Liver (tissue), 9 donors: ENCODE results near the gene SMARCE1. TPM values are rescaled to one million over a fixed set of nuclear protein-coding genes. Genes with fewer than 3 reads are reported as not detected.
"Not testable (repeated sequence)": the region's sequence is repeated elsewhere in the genome, so short reads cannot be mapped to it uniquely, and the experiment has no call there.

Source experiments
- DNase-seq: peaks from one replicate; pipeline ENCODE4 v3.0.0-alpha.2; 2017; ENCODE audit warnings: low spot score
- H3K27ac ChIP-seq, 2 donors: one replicate each; pipeline ENCODE4 v1.7.0; 2013; ENCODE audit warnings: inconsistent platforms in 2 of 2, low read length in 2 of 2, control low read depth in 1 of 2, low read depth in 1 of 2, mild to moderate bottlenecking in 1 of 2
- H3K27me3 ChIP-seq, 4 donors: one replicate each; pipeline versions ENCODE4 v1.6.1 to v1.7.0; 2013; ENCODE audit warnings: low read length in 3 of 4, inconsistent platforms in 1 of 4, mild to moderate bottlenecking in 1 of 4, moderate library complexity in 1 of 4; ENCODE audit not compliant: control insufficient read depth in 4 of 4, insufficient read depth in 4 of 4
- H3K36me3 ChIP-seq, 4 donors: one replicate each; pipeline versions ENCODE4 v1.6.1 to v1.7.0; 2013; ENCODE audit warnings: low read length in 3 of 4, mild to moderate bottlenecking in 3 of 4, low read depth in 1 of 4, moderate library complexity in 1 of 4; ENCODE audit not compliant: control insufficient read depth in 4 of 4, insufficient read depth in 3 of 4
- H3K4me1 ChIP-seq, 4 donors: one replicate each; pipeline versions ENCODE4 v1.6.1 to v1.7.0; 2013; ENCODE audit warnings: low read length in 3 of 4, mild to moderate bottlenecking in 3 of 4, moderate library complexity in 1 of 4; ENCODE audit not compliant: control insufficient read depth in 4 of 4, insufficient read depth in 4 of 4
- H3K4me3 ChIP-seq, 3 donors: one replicate each; pipeline versions ENCODE4 v1.6.1 to v1.7.0; 2013; ENCODE audit warnings: low read length in 3 of 3, control low read depth in 1 of 3, low read depth in 1 of 3, mild to moderate bottlenecking in 1 of 3
- H3K9ac ChIP-seq, 2 donors: one replicate each; pipeline ENCODE4 v1.7.0; 2013; ENCODE audit warnings: low read length in 2 of 2, mild to moderate bottlenecking in 2 of 2, moderate library complexity in 2 of 2, control low read depth in 1 of 2, low read depth in 1 of 2
- H3K9me3 ChIP-seq, 4 donors: one replicate each; pipeline versions ENCODE4 v1.6.1 to v1.7.0; 2013; ENCODE audit warnings: low read length in 3 of 4; ENCODE audit not compliant: control insufficient read depth in 4 of 4
- ATF3 ChIP-seq: IDR thresholded peaks from 2 replicates; pipeline ENCODE4 v1.6.1; 2016; ENCODE audit warnings: antibody characterized with exemption
- CTCF ChIP-seq: fragments of 150-350 bp; IDR thresholded peaks from 2 replicates; pipeline ENCODE4 v1.5.1; 2017; ENCODE audit warnings: improper control_type of control experiment, low read depth, low read length; ENCODE audit not compliant: missing input control
- EGR1 ChIP-seq, 2 donors: IDR thresholded peaks; 2 replicates each; pipeline ENCODE4 v1.6.1; 2016 to 2018; ENCODE audit warnings: antibody characterized with exemption in 2 of 2, low read depth in 2 of 2
- FOXA1 ChIP-seq: IDR thresholded peaks from 2 replicates; pipeline ENCODE4 v1.6.1; 2016; ENCODE audit warnings: antibody characterized with exemption
- FOXA2 ChIP-seq: IDR thresholded peaks from 2 replicates; pipeline ENCODE4 v1.6.1; 2016; ENCODE audit warnings: antibody characterized with exemption
- GABPA ChIP-seq, 2 donors: IDR thresholded peaks in 1 of 2; conservative IDR thresholded peaks in 1 of 2; 2 replicates each; pipeline ENCODE4 v1.6.1; 2016; ENCODE audit warnings: antibody characterized with exemption in 2 of 2, mild to moderate bottlenecking in 1 of 2, moderate library complexity in 1 of 2
- HNF4A ChIP-seq, 2 donors: conservative IDR thresholded peaks; 2 replicates each; pipeline ENCODE4 v1.6.1; 2016; ENCODE audit warnings: antibody characterized with exemption in 2 of 2, mild to moderate bottlenecking in 2 of 2
- HNF4G ChIP-seq: IDR thresholded peaks from 2 replicates; pipeline ENCODE4 v1.6.1; 2016; ENCODE audit warnings: antibody characterized with exemption
- JUND ChIP-seq, 2 donors: IDR thresholded peaks; 2 replicates each; pipeline ENCODE4 v1.6.1; 2016; ENCODE audit warnings: antibody characterized with exemption in 2 of 2
- MAX ChIP-seq: IDR thresholded peaks from 2 replicates; pipeline ENCODE4 v1.6.1; 2016; ENCODE audit warnings: antibody characterized with exemption
- NR2F2 ChIP-seq: IDR thresholded peaks from 2 replicates; pipeline ENCODE4 v1.6.1; 2016; ENCODE audit warnings: antibody characterized with exemption
- RAD21 ChIP-seq, 2 donors: IDR thresholded peaks; 2 replicates each; pipeline ENCODE4 v1.6.1; 2016; ENCODE audit warnings: antibody characterized with exemption in 2 of 2, mild to moderate bottlenecking in 2 of 2
- REST ChIP-seq: IDR thresholded peaks from 2 replicates; pipeline ENCODE4 v1.6.1; 2016; ENCODE audit warnings: antibody characterized with exemption, mild to moderate bottlenecking
- RXRA ChIP-seq, 2 donors: IDR thresholded peaks; 2 replicates each; pipeline ENCODE4 v1.6.1; 2017 to 2018; ENCODE audit warnings: antibody characterized with exemption in 2 of 2, mild to moderate bottlenecking in 1 of 2
- TAF1 ChIP-seq: conservative IDR thresholded peaks from 2 replicates; pipeline ENCODE4 v1.6.1; 2016; ENCODE audit warnings: antibody characterized with exemption, mild to moderate bottlenecking
- YY1 ChIP-seq: IDR thresholded peaks from 2 replicates; pipeline ENCODE4 v1.6.1; 2016; ENCODE audit warnings: antibody characterized with exemption, mild to moderate bottlenecking
- ZBTB33 ChIP-seq: IDR thresholded peaks from 2 replicates; pipeline ENCODE4 v1.6.1; 2016; ENCODE audit warnings: antibody characterized with exemption
- WGBS: extraction: QIAGEN DNeasy Blood & Tissue Kit; methylation state at CpG from one replicate; pipeline ENCODE4 v1.1.7; 2013; 5-methylcytosine and 5-hydroxymethylcytosine counted together
- polyA plus RNA-seq, 2 donors: library from polyadenylated mRNA; stranded (reverse) in 1 of 2; unstranded in 1 of 2; fragments of 200-250 nt in 1 of 2; fragments of >200 nt in 1 of 2; fragmentation: Nextera tagmentation in 1 of 2; extraction: Ambion mirVana in 1 of 2; gene quantifications; one replicate each; pipeline versions ENCODE4 v1.2.1 to v1.2.3, GENCODE V29; 2013 to 2015
- total RNA-seq, 2 donors: library from RNA; depleted of rRNA; stranded (reverse); fragments of >200 nt; gene quantifications; one replicate each; pipeline ENCODE4 v1.2.3, GENCODE V29; 2014
- donor health status: healthy.
- donor health status: healthy.
- donor health status: healthy.
- donor health status: healthy.
- donor health status: healthy.

SMARCE1 gene
- total and polyA plus RNA-seq, 4 donors = 25.0 to 40.8 (median 36.3) TPM

- Histone ChIP-seq H3K9me3 (no peaks in the 10 kb centered on the region), H3K9ac (no peak overlapping the region), H3K4me1 (no peaks in the 10 kb centered on the region), H3K27ac (no peak overlapping the region), H3K4me3 (no peak overlapping the region), H3K27me3 (no peaks in the 10 kb centered on the region), H3K36me3 (no peaks in the 10 kb centered on the region)
- no peak for DNase-seq
- 82% methylated on average over 2 of the region's 2 CpGs for WGBS
- TF ChIP-seq RXRA (IDR thresholded peaks at IDR 0.05) = no peak
- no peak for TF ChIP-seq JUND (IDR thresholded peaks at IDR 0.05)
- TF ChIP-seq TAF1 = no peak
- no peak for TF ChIP-seq FOXA2
- TF ChIP-seq HNF4A (conservative IDR thresholded peaks at IDR 0.05) = no peak
- TF ChIP-seq GABPA (IDR thresholded peaks at IDR 0.05 in 1 of 2, conservative IDR thresholded peaks at IDR 0.05 in 1 of 2) = no peak
- TF ChIP-seq HNF4G = no peak
- no peak for TF ChIP-seq NR2F2
- TF ChIP-seq YY1 = no peak
- no peak for TF ChIP-seq MAX
- no peak for TF ChIP-seq ATF3
- no peak for TF ChIP-seq CTCF
- TF ChIP-seq ZBTB33 = no peak
- TF ChIP-seq REST = no peak
- no peak for TF ChIP-seq EGR1 (IDR thresholded peaks at IDR 0.05; ENCODE audit: low read depth in 2 of 2)
- TF ChIP-seq RAD21 (IDR thresholded peaks at IDR 0.05) = no peak
- no peak for TF ChIP-seq FOXA1
Measured at GRCh38 chr17:40588552-40588951, 59.1 kb downstream of the SMARCE1 start.

- not testable (repeated sequence) for DNase-seq, H3K27me3 ChIP-seq, H3K9ac ChIP-seq, H3K4me3 ChIP-seq, H3K9me3 ChIP-seq, H3K36me3 ChIP-seq, H3K27ac ChIP-seq, H3K4me1 ChIP-seq
- WGBS = 82% methylated on average over 3 of the region's 3 CpGs
Measured at GRCh38 chr17:40586264-40586663, 61.4 kb downstream of the SMARCE1 start.

GRCh38 chr17:40584950-40585349, 62.7 kb downstream of the SMARCE1 start:
- not testable (repeated sequence) for H3K4me3 ChIP-seq, H3K27me3 ChIP-seq, H3K27ac ChIP-seq, H3K4me1 ChIP-seq, H3K9ac ChIP-seq, H3K9me3 ChIP-seq, DNase-seq, H3K36me3 ChIP-seq
- 76% methylated on average over 2 of the region's 2 CpGs for WGBS
